Neural crest cell (in vitro differentiated cells): Measurements from ENCODE around the gene CD4. TPM values are rescaled to one million over a fixed set of nuclear protein-coding genes. Genes with fewer than 3 reads are reported as not detected.
A peak's percentile ranks its signal among the peaks of the same experiment; 100 is the strongest.

Experiments
- DNase-seq: peaks from one replicate; pipeline ENCODE4 v3.0.0; 2021; ENCODE audit warnings: low read depth, mixed read lengths, low spot score
- H3K27ac Mint-ChIP-seq: one replicate; pipeline ENCODE4 v1.8.0; 2021; ENCODE audit warnings: mild to moderate bottlenecking, mixed read lengths; ENCODE audit not compliant: unreplicated experiment
- H3K27me3 Mint-ChIP-seq: 2 replicates; pipeline ENCODE4 v1.8.0; 2021; ENCODE audit warnings: low read depth, mild to moderate bottlenecking, mixed read lengths
- H3K36me3 Mint-ChIP-seq: 2 replicates; pipeline ENCODE4 v1.8.0; 2021; ENCODE audit warnings: low read depth, mild to moderate bottlenecking, mixed read lengths
- H3K4me1 Mint-ChIP-seq: 2 replicates; pipeline ENCODE4 v1.8.0; 2021; ENCODE audit warnings: mixed read lengths
- H3K4me3 Mint-ChIP-seq: one replicate; pipeline ENCODE4 v1.8.0; 2021; ENCODE audit warnings: mild to moderate bottlenecking, mixed read lengths
- H3K9me3 Mint-ChIP-seq: 2 replicates; pipeline ENCODE4 v1.8.0; 2021; ENCODE audit warnings: mixed read lengths
- total RNA-seq: library from RNA; stranded (reverse); gene quantifications from 2 replicates; pipeline ENCODE4 v1.2.1, GENCODE V29; 2021
- TF ChIP-seq, protein P1 (sequence below): fragments of 200-600 bp; sonication (generic); conservative IDR thresholded peaks from 2 replicates; pipeline ENCODE4 v1.5.0; 2021; ENCODE audit warnings: antibody characterized with exemption, mild to moderate bottlenecking

The CD4 gene
- total RNA-seq, 1 donor from 2014 or later: 4.1 TPM

- no peak overlapping the region for H3K27ac Mint-ChIP-seq
- TF ChIP-seq, protein P1, sequence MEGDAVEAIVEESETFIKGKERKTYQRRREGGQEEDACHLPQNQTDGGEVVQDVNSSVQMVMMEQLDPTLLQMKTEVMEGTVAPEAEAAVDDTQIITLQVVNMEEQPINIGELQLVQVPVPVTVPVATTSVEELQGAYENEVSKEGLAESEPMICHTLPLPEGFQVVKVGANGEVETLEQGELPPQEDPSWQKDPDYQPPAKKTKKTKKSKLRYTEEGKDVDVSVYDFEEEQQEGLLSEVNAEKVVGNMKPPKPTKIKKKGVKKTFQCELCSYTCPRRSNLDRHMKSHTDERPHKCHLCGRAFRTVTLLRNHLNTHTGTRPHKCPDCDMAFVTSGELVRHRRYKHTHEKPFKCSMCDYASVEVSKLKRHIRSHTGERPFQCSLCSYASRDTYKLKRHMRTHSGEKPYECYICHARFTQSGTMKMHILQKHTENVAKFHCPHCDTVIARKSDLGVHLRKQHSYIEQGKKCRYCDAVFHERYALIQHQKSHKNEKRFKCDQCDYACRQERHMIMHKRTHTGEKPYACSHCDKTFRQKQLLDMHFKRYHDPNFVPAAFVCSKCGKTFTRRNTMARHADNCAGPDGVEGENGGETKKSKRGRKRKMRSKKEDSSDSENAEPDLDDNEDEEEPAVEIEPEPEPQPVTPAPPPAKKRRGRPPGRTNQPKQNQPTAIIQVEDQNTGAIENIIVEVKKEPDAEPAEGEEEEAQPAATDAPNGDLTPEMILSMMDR: no peak
- no peaks in the 10 kb centered on the region for H3K9me3 Mint-ChIP-seq
- H3K27me3 Mint-ChIP-seq: no peaks in the 10 kb centered on the region
- H3K36me3 Mint-ChIP-seq: peaks cover 3% of the 10 kb centered on the region
- H3K4me1 Mint-ChIP-seq: peaks cover 62% of the 10 kb centered on the region
- peak overlapping the region; percentile 62 for H3K4me3 Mint-ChIP-seq
- no peak for DNase-seq
Observed at GRCh38 chr12:6817098-6817497, 27.8 kb downstream of the CD4 start.

- H3K27ac Mint-ChIP-seq: peak overlapping the region; percentile 4
- peak overlapping the region; percentile 21 for H3K4me3 Mint-ChIP-seq
- H3K4me1 Mint-ChIP-seq: peaks cover 65% of the 10 kb centered on the region
- TF ChIP-seq, protein P1: no peak
- no peaks in the 10 kb centered on the region for H3K9me3 Mint-ChIP-seq
- no peak for DNase-seq
- H3K27me3 Mint-ChIP-seq: no peaks in the 10 kb centered on the region
- H3K36me3 Mint-ChIP-seq: peaks cover 3% of the 10 kb centered on the region
Observed at GRCh38 chr12:6817662-6818157, 28.4 kb downstream of the CD4 start.

DNA sequence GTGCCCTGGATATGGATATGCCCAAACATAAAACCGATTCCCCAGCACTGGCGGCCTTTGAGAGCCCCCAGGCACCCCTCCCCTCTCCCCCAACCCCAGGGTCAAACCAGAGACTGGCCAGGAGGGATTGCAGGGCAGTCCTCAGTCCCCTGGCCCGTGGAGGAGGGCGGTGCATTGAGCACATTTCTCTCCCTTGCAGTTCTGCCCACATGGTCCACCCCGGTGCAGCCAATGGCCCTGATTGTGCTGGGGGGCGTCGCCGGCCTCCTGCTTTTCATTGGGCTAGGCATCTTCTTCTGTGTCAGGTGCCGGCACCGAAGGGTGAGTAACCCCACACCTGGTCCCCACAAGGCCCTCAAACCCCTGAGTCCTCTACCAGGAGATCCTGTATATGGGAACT is 28.9 kb downstream of the CD4 start:
- Mint-ChIP-seq H3K4me1 (peaks cover 69% of the 10 kb centered on the region), H3K27me3 (no peaks in the 10 kb centered on the region), H3K9me3 (no peaks in the 10 kb centered on the region), H3K4me3 (peak overlapping the region; percentile 58), H3K27ac (peak overlapping the region; percentile 78), H3K36me3 (peaks cover 3% of the 10 kb centered on the region)
- no peak for DNase-seq
- TF ChIP-seq, protein P1: no peak

GRCh38 chr12:6818645-6819044 is 29.3 kb downstream of the CD4 start:
- H3K4me1 Mint-ChIP-seq: peaks cover 66% of the 10 kb centered on the region

DNA sequence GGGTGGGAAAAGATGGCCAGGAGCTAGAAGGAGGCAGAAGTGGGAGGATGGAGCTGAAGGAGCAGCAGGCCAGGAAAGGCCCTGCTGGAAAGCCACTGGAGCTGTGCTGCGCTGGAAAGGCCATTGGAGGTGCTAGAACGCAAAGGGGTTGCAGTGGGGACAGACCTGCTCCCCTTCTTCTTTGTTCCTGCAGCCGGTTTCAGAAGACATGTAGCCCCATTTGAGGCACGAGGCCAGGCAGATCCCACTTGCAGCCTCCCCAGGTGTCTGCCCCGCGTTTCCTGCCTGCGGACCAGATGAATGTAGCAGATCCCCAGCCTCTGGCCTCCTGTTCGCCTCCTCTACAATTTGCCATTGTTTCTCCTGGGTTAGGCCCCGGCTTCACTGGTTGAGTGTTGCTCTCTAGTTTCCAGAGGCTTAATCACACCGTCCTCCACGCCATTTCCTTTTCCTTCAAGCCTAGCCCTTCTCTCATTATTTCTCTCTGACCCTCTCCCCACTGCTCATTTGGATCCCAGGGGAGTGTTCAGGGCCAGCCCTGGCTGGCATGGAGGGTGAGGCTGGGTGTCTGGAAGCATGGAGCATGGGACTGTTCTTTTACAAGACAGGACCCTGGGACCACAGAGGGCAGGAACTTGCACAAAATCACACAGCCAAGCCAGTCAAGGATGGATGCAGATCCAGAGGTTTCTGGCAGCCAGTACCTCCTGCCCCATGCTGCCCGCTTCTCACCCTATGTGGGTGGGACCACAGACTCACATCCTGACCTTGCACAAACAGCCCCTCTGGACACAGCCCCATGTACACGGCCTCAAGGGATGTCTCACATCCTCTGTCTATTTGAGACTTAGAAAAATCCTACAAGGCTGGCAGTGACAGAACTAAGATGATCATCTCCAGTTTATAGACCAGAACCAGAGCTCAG is 30.0 kb downstream of the CD4 start:
- Mint-ChIP-seq H3K4me3 (peak overlapping the region; percentile 87), H3K4me1 (peaks cover 70% of the 10 kb centered on the region), H3K27me3 (no peaks in the 10 kb centered on the region), H3K36me3 (peaks cover 3% of the 10 kb centered on the region), H3K27ac (peak overlapping the region; percentile 84), H3K9me3 (no peaks in the 10 kb centered on the region)
- TF ChIP-seq, protein P1: no peak
- DNase-seq: no peak

More at GRCh38 chr12:6818645-6819044, 29.3 kb downstream of the CD4 start:
- TF ChIP-seq, protein P1: no peak
- Mint-ChIP-seq H3K27me3 (no peaks in the 10 kb centered on the region), H3K4me3 (peak overlapping the region; percentile 58), H3K36me3 (peaks cover 3% of the 10 kb centered on the region), H3K9me3 (no peaks in the 10 kb centered on the region), H3K27ac (peak overlapping the region; percentile 78)
- DNase-seq: no peak
